ENCODE results near the gene IRF1.
A peak's percentile ranks its signal among the peaks of the same experiment; 100 is the strongest.
"Not testable (repeated sequence)": the region's sequence is repeated elsewhere in the genome, so short reads cannot be mapped to it uniquely, and the experiment has no call there.

IRF1 gene

DNA sequence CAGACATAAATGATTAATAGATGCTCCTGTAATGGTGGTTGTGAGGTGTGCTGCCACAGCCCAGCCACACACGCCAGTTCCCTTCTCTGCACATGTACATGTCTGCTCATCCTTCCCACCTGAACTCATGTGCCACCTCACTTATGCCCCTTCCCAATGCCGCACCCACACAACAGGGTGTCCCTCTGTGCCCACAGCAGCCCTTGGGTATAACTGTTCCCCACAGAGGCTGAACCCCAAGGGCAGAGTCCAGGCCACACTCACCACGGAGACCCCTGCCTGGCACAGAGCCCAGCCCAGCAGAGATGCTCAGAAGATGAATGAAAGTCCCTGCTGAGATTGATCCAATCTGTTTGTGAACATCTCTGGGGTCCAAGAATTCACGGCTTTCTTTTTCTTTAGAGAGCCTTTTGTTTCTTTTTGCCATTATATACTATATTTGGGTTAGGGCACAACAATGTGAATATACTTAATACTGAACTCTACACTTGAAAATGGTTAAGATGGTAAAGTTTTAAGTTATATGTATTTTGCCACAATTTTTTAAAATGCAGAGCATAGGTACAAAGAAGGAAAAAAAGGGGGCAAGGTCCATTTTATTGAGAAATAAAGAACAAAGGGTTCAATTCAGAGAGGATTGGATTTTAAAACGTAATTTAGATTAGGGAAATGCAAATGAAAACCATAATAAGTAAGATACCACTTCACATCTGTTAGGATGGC, 29.6 kb downstream of the IRF1 start:
- no peak for DNase-seq

- peak; percentile 80 for DNase-seq
Measured at GRCh38 chr5:132459983-132460838, 30.4 kb downstream of the IRF1 start.

DNA sequence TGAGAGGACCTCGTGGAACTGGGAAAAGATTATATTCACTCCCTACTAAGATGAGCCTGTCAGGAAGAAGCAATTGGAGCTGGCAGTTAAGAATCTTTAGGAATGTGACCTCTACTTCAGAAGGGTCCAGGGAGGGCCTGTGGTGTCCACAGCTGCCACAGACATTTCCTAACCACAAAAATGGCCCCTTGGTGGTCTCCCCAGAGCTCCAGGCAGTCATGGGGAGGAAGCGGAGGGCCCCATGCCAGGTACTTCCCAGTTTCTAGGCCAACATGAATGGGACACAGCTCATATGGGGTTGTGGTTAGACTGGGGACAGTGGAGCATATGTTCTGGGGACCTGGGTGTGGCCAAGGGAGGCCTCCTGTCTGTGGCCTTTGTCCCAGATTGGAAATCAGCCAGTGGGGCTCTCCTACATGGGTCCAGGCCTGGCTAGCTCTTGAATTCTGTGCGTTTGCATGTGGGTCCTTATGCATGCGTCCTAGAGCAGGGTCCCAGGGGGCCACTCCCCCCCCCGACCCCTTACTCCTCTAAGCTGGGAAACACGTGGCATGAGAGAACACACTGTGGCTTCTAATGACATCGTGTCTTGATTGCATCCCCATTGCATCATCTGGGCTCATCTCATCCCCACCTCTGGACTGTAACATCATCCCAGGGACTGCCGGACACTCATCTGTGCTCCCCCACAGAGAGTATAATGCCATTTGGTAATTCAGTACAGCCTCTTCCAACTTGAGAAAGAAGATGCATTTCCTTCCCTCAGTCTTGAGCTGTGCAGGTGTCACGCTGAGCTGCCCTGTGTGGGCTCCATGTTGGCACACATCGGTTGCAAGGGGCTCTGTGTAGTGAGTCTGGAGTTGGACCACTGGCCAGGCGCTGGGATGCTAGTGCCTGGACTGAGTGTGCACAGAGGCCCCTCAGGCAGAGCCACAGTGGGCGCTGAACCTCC, 31.3 kb downstream of the IRF1 start:
- DNase-seq = peak; percentile 81

GRCh38 chr5:132458651-132459030, 31.9 kb downstream of the IRF1 start:
- no peak for DNase-seq

- DNase-seq = no peak
Measured at GRCh38 chr5:132458226-132458560, 32.4 kb downstream of the IRF1 start.

- peak; percentile 93 for DNase-seq
Measured at GRCh38 chr5:132457371-132458225, 33.0 kb downstream of the IRF1 start.

- DNase-seq = no peak
Measured at GRCh38 chr5:132456987-132457361, 33.6 kb downstream of the IRF1 start.

DNA sequence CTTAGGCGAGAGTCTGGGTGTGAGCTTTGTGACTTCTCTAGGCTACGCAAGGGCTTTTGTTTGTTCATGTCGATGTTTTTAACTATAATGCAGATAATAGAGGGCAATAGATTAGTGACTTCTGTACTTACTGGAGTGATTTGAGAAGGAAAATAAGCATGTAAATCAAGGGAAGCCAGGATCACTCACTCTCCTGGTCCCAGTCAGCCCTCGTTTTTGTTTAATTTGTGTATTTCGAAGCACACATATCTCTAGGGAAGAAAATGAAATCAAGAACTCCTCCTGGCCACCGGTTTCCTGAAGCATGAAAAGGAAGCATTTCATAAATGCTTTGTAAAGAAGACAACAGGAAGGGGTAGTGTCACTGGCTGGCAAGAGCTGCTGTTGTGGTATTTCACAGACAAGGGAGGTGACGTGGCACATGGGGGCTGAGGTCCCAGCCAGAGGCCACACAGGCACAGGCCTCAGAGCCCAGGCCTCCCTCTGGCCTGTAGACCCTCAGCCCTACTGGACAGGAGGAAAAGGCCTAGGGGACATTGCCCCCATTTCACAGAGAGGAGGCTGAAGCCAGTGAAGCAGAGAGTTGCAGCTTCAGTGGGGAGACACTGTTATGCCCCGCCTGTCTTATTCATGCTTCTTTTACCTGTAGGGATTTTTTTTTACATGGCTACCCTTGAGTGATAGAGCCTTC, 34.1 kb downstream of the IRF1 start:
- DNase-seq = peak; percentile 87

GRCh38 chr5:132455614-132456115, 34.9 kb downstream of the IRF1 start:
- no peak for DNase-seq

GRCh38 chr5:132454361-132454760, 36.2 kb downstream of the IRF1 start:
- DNase-seq = no peak

GRCh38 chr5:132451387-132451786, 39.2 kb downstream of the IRF1 start:
- no peak for DNase-seq

- no peak for DNase-seq
Measured at GRCh38 chr5:132449060-132449459, 41.5 kb downstream of the IRF1 start.

GRCh38 chr5:132447196-132447595, 43.4 kb downstream of the IRF1 start:
- no peak for DNase-seq

GRCh38 chr5:132446621-132447020, 44.0 kb downstream of the IRF1 start:
- DNase-seq = no peak

GRCh38 chr5:132445930-132446329, 44.6 kb downstream of the IRF1 start:
- DNase-seq = no peak

GRCh38 chr5:132445640-132445923, 45.0 kb downstream of the IRF1 start:
- DNase-seq = no peak

- no peak for DNase-seq
Measured at GRCh38 chr5:132444841-132445639, 45.5 kb downstream of the IRF1 start.

- no peak for DNase-seq
Measured at GRCh38 chr5:132444061-132444460, 46.5 kb downstream of the IRF1 start.

GRCh38 chr5:132439521-132440089, 51.0 kb downstream of the IRF1 start:
- peak; percentile 43 for DNase-seq

DNA sequence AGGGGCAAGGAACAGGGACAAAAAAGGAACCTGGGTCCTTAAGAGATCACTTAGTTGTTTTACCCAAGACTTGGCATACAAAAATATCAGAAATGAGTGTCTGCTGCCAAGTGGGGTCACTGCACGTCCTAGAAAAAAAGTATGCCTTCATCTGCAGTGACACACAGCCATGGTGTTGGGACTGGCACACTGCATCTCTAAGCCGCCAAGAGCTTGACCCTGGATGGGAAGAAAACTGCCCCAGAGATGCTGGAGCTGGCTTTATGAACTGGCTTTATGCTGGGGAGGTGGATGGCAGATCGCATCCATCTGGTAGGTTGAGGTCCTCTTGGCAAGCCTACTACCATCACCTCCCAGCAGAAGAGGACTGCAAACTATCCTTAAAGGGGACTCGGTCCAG, 51.7 kb downstream of the IRF1 start:
- no peak for DNase-seq

DNA sequence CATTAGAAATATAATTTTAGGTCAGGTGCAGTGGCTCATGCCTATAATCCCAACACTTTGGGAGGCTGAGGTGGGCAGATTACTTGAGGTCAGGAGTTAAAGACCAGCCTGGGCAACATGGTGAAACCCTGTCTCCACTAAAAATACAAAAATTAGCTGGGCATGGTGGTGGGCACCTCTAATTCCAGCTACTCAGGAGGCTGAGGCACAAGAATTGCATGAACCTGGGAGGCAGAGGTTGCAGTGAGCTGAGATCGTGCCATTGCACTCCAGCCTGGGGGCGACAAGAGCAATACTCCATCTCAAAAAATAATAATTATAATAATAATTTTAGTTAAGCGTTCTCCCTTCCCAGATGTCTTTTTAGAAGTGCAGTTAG, 52.3 kb downstream of the IRF1 start:
- not testable (repeated sequence) for DNase-seq

Measured in MV-4-11 (cell line).